B cell (primary cell): ENCODE measurements around the gene KLF3. TPM values are rescaled to one million over a fixed set of nuclear protein-coding genes. Genes with fewer than 3 reads are reported as not detected.

Experiments used
- ATAC-seq: fragments of 200-7000 bp; cut with Tn5 transposase; one replicate; pipeline ENCODE4 v1.10.0; 2021; ENCODE audit warnings: low read depth, mild to moderate bottlenecking, moderate number of reproducible peaks, moderate library complexity
- CTCF ChIA-PET: fragments of 350-600 bp; sonication (Branson Sonifier 250); formaldehyde crosslinking; loops from one replicate; lab custom pipeline; 2021; ENCODE audit warnings: antibody characterized with exemption, inconsistent platforms; lab: Charles Lee
- POLR2A ChIA-PET: fragments of 350-600 bp; sonication (Branson Sonifier 250); formaldehyde crosslinking; loops from one replicate; lab custom pipeline; 2021; ENCODE audit warnings: antibody characterized with exemption; lab: Charles Lee
- DNase-seq: peaks from one replicate; pipeline ENCODE4 v3.0.0; 2013
- H2AFZ ChIP-seq: 2 replicates; pipeline ENCODE4 v1.6.1; 2012; ENCODE audit warnings: mild to moderate bottlenecking, low read depth, low read length; ENCODE audit not compliant: insufficient read depth, poor library complexity, severe bottlenecking
- H3K27ac ChIP-seq, 2 donors: 1 replicate in 1 of 2; 2 replicates in 1 of 2; pipeline ENCODE4 v1.5.1; 2012 to 2013; ENCODE audit warnings: low read length in 2 of 2, mild to moderate bottlenecking in 2 of 2, moderate library complexity in 1 of 2
- H3K27me3 ChIP-seq, 4 experiments: fragments of 200-600 bp in 1 of 4; sonication (generic) in 1 of 4; replicated peaks in 1 of 4; 1 replicate in 2 of 4; 2 replicates in 2 of 4; pipeline versions ENCODE4 v1.6.1 to v1.7.0; 2013 to 2016; ENCODE audit warnings: low read length in 3 of 4, mild to moderate bottlenecking in 2 of 4, mixed read lengths in 1 of 4, moderate library complexity in 1 of 4; ENCODE audit not compliant: insufficient read depth in 4 of 4, control insufficient read depth in 3 of 4; ENCODE audit errors: control extremely low read depth in 1 of 4
- H3K36me3 ChIP-seq, 2 experiments: replicated peaks in 1 of 2; 1 replicate in 1 of 2; 2 replicates in 1 of 2; pipeline versions ENCODE4 v1.6.1 to v1.7.1; 2013; ENCODE audit warnings: low read length in 1 of 2; ENCODE audit not compliant: insufficient read depth in 2 of 2, control insufficient read depth in 1 of 2; ENCODE audit errors: control extremely low read depth in 1 of 2, extremely low read depth in 1 of 2
- H3K4me1 ChIP-seq, 2 donors: fragments of 200-600 bp in 1 of 2; sonication (generic) in 1 of 2; 1 replicate in 1 of 2; 2 replicates in 1 of 2; pipeline versions ENCODE4 v1.5.1 to v1.6.1; 2013 to 2017; ENCODE audit warnings: low read length in 2 of 2; ENCODE audit not compliant: control insufficient read depth in 2 of 2, insufficient read depth in 2 of 2
- H3K4me2 ChIP-seq: replicated peaks from 2 replicates; pipeline ENCODE3; 2012; ENCODE audit warnings: mild to moderate bottlenecking, low read depth, low read length; ENCODE audit not compliant: poor library complexity, severe bottlenecking
- H3K4me3 ChIP-seq, 5 experiments: fragments of 200-600 bp in 1 of 5; sonication (generic) in 1 of 5; 1 replicate in 3 of 5; 2 replicates in 2 of 5; pipeline versions ENCODE4 v1.5.1 to v1.7.0; 2011 to 2016; ENCODE audit warnings: low read length in 4 of 5, mild to moderate bottlenecking in 4 of 5, low read depth in 2 of 5, control low read depth in 1 of 5, moderate library complexity in 1 of 5; ENCODE audit not compliant: insufficient read depth in 1 of 5; ENCODE audit errors: control extremely low read depth in 1 of 5, extremely low read depth in 1 of 5
- H3K79me2 ChIP-seq: fragments of 200-600 bp; sonication (generic); one replicate; pipeline ENCODE4 v1.6.0; 2016; ENCODE audit warnings: low read length; ENCODE audit not compliant: control insufficient read depth, insufficient read depth
- H3K9ac ChIP-seq: fragments of 200-600 bp; sonication (generic); 2 replicates; pipeline ENCODE4 v1.6.1; 2017; ENCODE audit warnings: mild to moderate bottlenecking, low read length, moderate library complexity
- H3K9me3 ChIP-seq, 3 donors: one replicate each; pipeline versions ENCODE4 v1.6.1 to v1.7.1; 2013; ENCODE audit warnings: low read length in 2 of 3; ENCODE audit not compliant: control insufficient read depth in 2 of 3, insufficient read depth in 1 of 3; ENCODE audit errors: control extremely low read depth in 1 of 3
- H4K20me1 ChIP-seq: 2 replicates; pipeline ENCODE4 v1.6.0; 2012; ENCODE audit warnings: mild to moderate bottlenecking, low read length; ENCODE audit not compliant: insufficient read depth, control insufficient read depth, poor library complexity, severe bottlenecking
- H3K27ac Mint-ChIP-seq: one replicate; pipeline ENCODE4 v1.8.0; 2021; ENCODE audit warnings: mixed read lengths
- H3K27me3 Mint-ChIP-seq: one replicate; pipeline ENCODE4 v1.8.0; 2021; ENCODE audit warnings: mixed read lengths
- H3K4me1 Mint-ChIP-seq: one replicate; pipeline ENCODE4 v1.8.0; 2021; ENCODE audit warnings: mixed read lengths
- H3K4me3 Mint-ChIP-seq: one replicate; pipeline ENCODE4 v1.8.0; 2021; ENCODE audit warnings: mixed read lengths
- H3K9me3 Mint-ChIP-seq: one replicate; pipeline ENCODE4 v1.8.0; 2022; ENCODE audit warnings: mixed read lengths; ENCODE audit not compliant: insufficient read depth
- CTCF ChIP-seq: fragments of 200-600 bp; IDR thresholded peaks from one replicate; pipeline ENCODE4 v1.8.0; 2022; ENCODE audit warnings: antibody characterized with exemption, mild to moderate bottlenecking
- EZH2 ChIP-seq: IDR thresholded peaks from 2 replicates; pipeline ENCODE4 v1.6.1; 2012; ENCODE audit warnings: borderline replicate concordance, low read depth, mild to moderate bottlenecking, moderate library complexity, low read length; ENCODE audit not compliant: insufficient read depth, poor library complexity, severe bottlenecking
- WGBS: methylation state at CpG from one replicate; pipeline ENCODE4 v1.1.5; 2013; ENCODE audit warnings: missing lambda C conversion rate; ENCODE audit not compliant: insufficient coverage; 5-methylcytosine and 5-hydroxymethylcytosine counted together
- intact Hi-C: fragments of 100-400 bp; cut with micrococcal nuclease; formaldehyde crosslinking; loops from one replicate; pipeline ENCODE4 v1.10.0; 2022
- polyA plus RNA-seq: library from polyadenylated mRNA; depleted of rRNA; stranded (reverse); fragments of >200 nt; gene quantifications from 2 replicates; pipeline ENCODE4 v1.2.3, GENCODE V29; 2012
- total RNA-seq, 2 donors: library from RNA; stranded (reverse); fragments of 120-200 nt in 1 of 2; gene quantifications; 1 replicate in 1 of 2; 2 replicates in 1 of 2; pipeline versions ENCODE4 v1.2.3 to v1.2.4, GENCODE V29; 2013 to 2022

KLF3 gene
- total and polyA plus RNA-seq, 2 donors (not counting 1 experiment from before 2014, with no cell fraction given) = 32.9 to 51.9 TPM

DNA sequence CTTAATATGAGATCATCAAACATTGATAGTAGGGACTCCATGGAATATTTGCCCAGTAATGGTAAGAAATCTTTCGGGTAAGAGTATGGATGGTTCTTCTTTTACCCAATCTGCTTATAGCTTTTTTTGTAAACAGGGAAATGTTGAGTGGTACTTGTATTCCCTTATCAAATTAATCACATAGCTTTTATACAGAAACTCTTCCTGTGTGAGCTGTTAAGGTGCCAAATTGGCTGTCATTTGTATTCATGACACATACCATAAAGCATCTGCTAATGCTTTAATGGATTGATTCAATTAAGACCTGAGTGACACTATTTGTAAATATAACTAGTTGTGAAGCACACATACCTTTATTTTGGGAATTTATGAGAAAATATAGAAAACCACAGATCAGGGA is 34.2 kb downstream of the KLF3 start:
- no peak overlapping the region for H3K9ac ChIP-seq
- ChIA-PET CTCF (interaction anchor here (2.2 kb wide), 1 partner anchor 518 kb away, joined by 17 read pairs; no protein-coding TSS in a partner anchor), POLR2A (interaction anchor here (0.6 kb wide), 1 partner anchor 372 kb away, joined by 4 read pairs; no protein-coding TSS in a partner anchor)
- no peak for TF ChIP-seq CTCF
- no peak for TF ChIP-seq EZH2
- H3K27ac ChIP-seq = no peak overlapping the region
- no peak overlapping the region for H3K27ac Mint-ChIP-seq
- H3K27me3 ChIP-seq = no peaks in the 10 kb centered on the region
- no CpG with 5 or more reads among the region's 1 CpG for WGBS
- intact Hi-C loops = no loop called here
- H3K4me1 Mint-ChIP-seq = peaks cover 3% of the 10 kb centered on the region
- no peak overlapping the region for H3K4me3 ChIP-seq
- H3K9me3 ChIP-seq = no peaks in the 10 kb centered on the region
- no peaks in the 10 kb centered on the region for H3K79me2 ChIP-seq
- H4K20me1 ChIP-seq = peaks cover 10% of the 10 kb centered on the region
- no peak for DNase-seq
- H3K4me2 ChIP-seq = no peak overlapping the region
- peaks cover 18 to 44% of the 10 kb centered on the region in 2 experiments for H3K36me3 ChIP-seq
- H3K4me3 Mint-ChIP-seq = no peak overlapping the region
- no peaks in the 10 kb centered on the region for H3K27me3 Mint-ChIP-seq
- no peak overlapping the region for H2AFZ ChIP-seq
- ATAC-seq = no peak
- H3K4me1 ChIP-seq = no peaks in the 10 kb centered on the region
- no peaks in the 10 kb centered on the region for H3K9me3 Mint-ChIP-seq

- Histone ChIP-seq H2AFZ (no peak overlapping the region), H3K9me3 (no peaks in the 10 kb centered on the region), H3K27me3 (no peaks in the 10 kb centered on the region), H3K4me3 (no peak overlapping the region), H3K4me1 (peaks cover 6 to 9% of the 10 kb centered on the region in 2 donors), H3K9ac (no peak overlapping the region), H3K36me3 (peaks cover 16 to 36% of the 10 kb centered on the region in 2 experiments), H3K4me2 (no peak overlapping the region), H3K27ac (no peak overlapping the region), H4K20me1 (peaks cover 10% of the 10 kb centered on the region), H3K79me2 (no peaks in the 10 kb centered on the region)
- no CpG with 5 or more reads among the region's 2 CpGs for WGBS
- intact Hi-C loops = no loop called here
- Mint-ChIP-seq H3K4me1 (peaks cover 13% of the 10 kb centered on the region), H3K27me3 (no peaks in the 10 kb centered on the region), H3K27ac (no peak overlapping the region), H3K9me3 (no peaks in the 10 kb centered on the region), H3K4me3 (no peak overlapping the region)
- ATAC-seq = no peak
- CTCF ChIA-PET = interaction anchor here (1.5 to 2.2 kb wide), 2 partner anchors 24 to 519 kb away, joined by 5 to 17 read pairs; no protein-coding TSS in a partner anchor
- no peak for TF ChIP-seq CTCF
- no peak for TF ChIP-seq EZH2
- no peak for DNase-seq
- POLR2A ChIA-PET = no interaction called here
Observed at GRCh38 chr4:38699112-38699511, 35.1 kb downstream of the KLF3 start.
